ENCODE measurements around the gene DGKE. TPM values are rescaled to one million over a fixed set of nuclear protein-coding genes. Genes with fewer than 3 reads are reported as not detected.

DGKE gene
- total and polyA plus RNA-seq, 2 of the 13 experiments (the other 11 are each of a cell fraction or from before 2014, with no cell fraction given): 3.2 to 5.3 TPM

DNA sequence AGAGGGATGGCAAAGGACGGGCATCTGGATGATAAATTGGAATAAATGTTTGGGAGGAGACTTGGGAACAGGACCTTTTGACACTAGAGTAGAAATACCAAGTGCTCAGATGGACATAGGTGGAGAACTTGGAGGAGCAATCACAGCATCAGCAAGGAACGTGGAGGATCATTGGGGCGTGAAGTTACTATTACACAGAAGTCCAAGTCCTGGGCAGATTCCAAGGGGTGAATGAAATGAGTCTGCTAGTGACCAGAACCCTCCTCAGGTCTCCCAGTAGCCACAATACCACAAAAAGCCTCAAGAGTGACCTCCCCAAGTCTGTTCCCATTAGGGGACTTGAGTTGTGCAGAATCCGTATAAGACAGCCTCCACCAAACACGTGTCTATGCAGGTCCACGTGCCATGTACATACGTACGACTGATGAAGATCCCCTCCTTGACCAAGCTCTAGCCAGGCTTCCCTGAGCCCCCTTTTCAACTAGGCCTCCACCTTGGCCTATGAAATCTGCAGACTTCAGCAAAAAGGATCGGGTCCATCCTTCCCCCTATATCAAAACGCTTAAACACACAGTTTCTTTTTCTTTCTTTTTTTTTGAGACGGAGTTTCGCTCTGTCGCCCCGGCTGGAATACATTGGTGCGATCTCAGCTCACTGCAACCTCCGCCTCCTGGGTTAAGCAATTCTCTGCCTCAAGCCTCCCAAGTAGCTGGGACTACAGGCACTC lies 2.4 kb upstream of the DGKE start:
- Histone ChIP-seq H3K79me2 (ENCODE audit: insufficient read depth, low read length) (no peaks in the 10 kb centered on the region), H3K27ac (ENCODE audit: extremely low read length, insufficient read depth, low read length) (no peak overlapping the region), H3K4me2 (ENCODE audit: low read depth, low read length) (no peak overlapping the region; the same call in 1 of the 2 replicates)

More for the DNA sequence above, 2.4 kb upstream of the DGKE start:
- BruUV-seq (replicated peaks): no TSS peak
- no peak for TF ChIP-seq KLF6 (CRISPR knock-in tag; IDR thresholded peaks at IDR 0.05)
- no peak for TF ChIP-seq ZNF549 (CRISPR knock-in tag; IDR thresholded peaks at IDR 0.05)
- peak; percentile 75 for TF ChIP-seq MAFF (IDR thresholded peaks at IDR 0.05; ENCODE audit: low read depth, low read length)
- TF ChIP-seq, protein P1, sequence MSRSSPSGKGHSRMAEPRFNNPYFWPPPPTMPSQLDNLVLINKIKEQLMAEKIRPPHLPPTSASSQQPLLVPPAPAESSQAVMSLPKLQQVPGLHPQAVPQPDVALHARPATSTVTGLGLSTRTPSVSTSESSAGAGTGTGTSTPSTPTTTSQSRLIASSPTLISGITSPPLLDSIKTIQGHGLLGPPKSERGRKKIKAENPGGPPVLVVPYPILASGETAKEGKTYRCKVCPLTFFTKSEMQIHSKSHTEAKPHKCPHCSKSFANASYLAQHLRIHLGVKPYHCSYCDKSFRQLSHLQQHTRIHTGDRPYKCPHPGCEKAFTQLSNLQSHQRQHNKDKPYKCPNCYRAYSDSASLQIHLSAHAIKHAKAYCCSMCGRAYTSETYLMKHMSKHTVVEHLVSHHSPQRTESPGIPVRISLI (CRISPR knock-in tag; IDR thresholded peaks at IDR 0.05; ENCODE audit: borderline replicate concordance): no peak
- peak; percentile 86 to 89 for TF ChIP-seq MAFK (conservative IDR thresholded peaks at IDR 0.05 in 1 of 2, IDR thresholded peaks at IDR 0.05 in 1 of 2; ENCODE audit: low read length in 2 of 2)
- TF ChIP-seq ZC3H13 (CRISPR knock-in tag; IDR thresholded peaks at IDR 0.05): no peak
- TF ChIP-seq, protein P2, sequence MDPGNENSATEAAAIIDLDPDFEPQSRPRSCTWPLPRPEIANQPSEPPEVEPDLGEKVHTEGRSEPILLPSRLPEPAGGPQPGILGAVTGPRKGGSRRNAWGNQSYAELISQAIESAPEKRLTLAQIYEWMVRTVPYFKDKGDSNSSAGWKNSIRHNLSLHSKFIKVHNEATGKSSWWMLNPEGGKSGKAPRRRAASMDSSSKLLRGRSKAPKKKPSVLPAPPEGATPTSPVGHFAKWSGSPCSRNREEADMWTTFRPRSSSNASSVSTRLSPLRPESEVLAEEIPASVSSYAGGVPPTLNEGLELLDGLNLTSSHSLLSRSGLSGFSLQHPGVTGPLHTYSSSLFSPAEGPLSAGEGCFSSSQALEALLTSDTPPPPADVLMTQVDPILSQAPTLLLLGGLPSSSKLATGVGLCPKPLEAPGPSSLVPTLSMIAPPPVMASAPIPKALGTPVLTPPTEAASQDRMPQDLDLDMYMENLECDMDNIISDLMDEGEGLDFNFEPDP (CRISPR knock-in tag; conservative IDR thresholded peaks at IDR 0.05): no peak
- TF ChIP-seq HOXD1 (CRISPR knock-in tag; IDR thresholded peaks at IDR 0.05): no peak
- H3K9me3 ChIP-seq (ENCODE audit: low read length): no peaks in the 10 kb centered on the region
- CTCF ChIA-PET (ENCODE audit: low intra/inter-chr PET ratio, low total read pairs): no interaction called here
- ATAC-seq (no peak), FAIRE-seq (no peak), DNase-seq (ENCODE audit: low spot score) (no peak)
- 99% methylated on average over 16 of the region's 16 CpGs for WGBS (ENCODE audit: low lambda C conversion rate)
- H3K4me1 ChIP-seq (ENCODE audit: insufficient read depth, low read length): peaks cover 50% of the 10 kb centered on the region
- H3K4me3 ChIP-seq (replicated peaks in 1 of 3; ENCODE audit: insufficient read depth in 1 of 3, low read depth in 2 of 3, low read length in 3 of 3): no peak overlapping the region
- intact Hi-C loops (cut with micrococcal nuclease; ENCODE audit: unreplicated experiment) (no loop called here), in situ Hi-C loops (cut with HindIII; ENCODE audit: extremely low pct_ligation_motif_present, low pct_unique_long_range_greater_than_20kb) (no loop called here)
- POLR2A ChIA-PET: no interaction called here
- H3K9ac ChIP-seq (ENCODE audit: insufficient read depth, low read depth, low read length): no peak overlapping the region
- H3K36me3 ChIP-seq (replicated peaks in 1 of 2; ENCODE audit: control insufficient read depth in 1 of 2, insufficient read depth in 2 of 2, low read length in 2 of 2): no peaks in the 10 kb centered on the region
- no peak overlapping the region for H2AFZ ChIP-seq (ENCODE audit: low read length)
- no peaks in the 10 kb centered on the region; a peak in 1 of 5 replicates for H3K27me3 ChIP-seq (ENCODE audit: control insufficient read depth in 1 of 2, insufficient read depth in 2 of 2, low read length in 2 of 2)
- H4K20me1 ChIP-seq (ENCODE audit: insufficient read depth, low read length): no peaks in the 10 kb centered on the region

All from HepG2 (cell line).